Left kidney (tissue), 2 donors: ENCODE data around the gene AAMDC. TPM values are rescaled to one million over a fixed set of nuclear protein-coding genes. Genes with fewer than 3 reads are reported as not detected.
"Not testable (repeated sequence)": the region's sequence is repeated elsewhere in the genome, so short reads cannot be mapped to it uniquely, and the experiment has no call there.

Source experiments
- DNase-seq: peaks from one replicate; pipeline ENCODE4 v3.0.0-alpha.2; 2013
- polyA plus RNA-seq: library from polyadenylated mRNA; unstranded; fragments of 120-200 nt; gene quantifications from one replicate; pipeline ENCODE4 v1.2.1, GENCODE V29; 2013; ENCODE audit not compliant: insufficient read length

AAMDC gene
- polyA plus RNA-seq, 1 donor = 49.3 TPM

GRCh38 chr11:77884186-77884828 is 63.4 kb downstream of the AAMDC start:
- no peak for DNase-seq

DNA sequence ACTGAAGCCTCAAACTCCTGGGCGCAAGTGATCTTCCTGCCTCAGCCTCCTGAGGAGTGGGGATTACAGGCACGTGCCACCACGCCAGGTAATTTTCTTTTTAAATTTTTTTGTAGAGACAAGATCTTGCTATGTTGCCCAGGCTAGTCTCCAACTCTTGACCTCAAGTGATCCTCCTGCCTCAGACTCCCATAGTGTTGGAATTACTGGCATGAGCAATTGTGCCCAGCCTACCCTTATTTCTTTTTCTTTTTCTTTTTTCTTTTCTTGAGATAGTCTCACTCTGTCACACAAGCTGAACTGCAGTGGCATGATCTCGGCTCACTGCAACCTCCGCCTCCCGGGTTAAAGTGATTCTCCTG is 63.9 kb downstream of the AAMDC start:
- DNase-seq = no peak

GRCh38 chr11:77886401-77886800 is 65.5 kb downstream of the AAMDC start:
- DNase-seq = no peak

DNA sequence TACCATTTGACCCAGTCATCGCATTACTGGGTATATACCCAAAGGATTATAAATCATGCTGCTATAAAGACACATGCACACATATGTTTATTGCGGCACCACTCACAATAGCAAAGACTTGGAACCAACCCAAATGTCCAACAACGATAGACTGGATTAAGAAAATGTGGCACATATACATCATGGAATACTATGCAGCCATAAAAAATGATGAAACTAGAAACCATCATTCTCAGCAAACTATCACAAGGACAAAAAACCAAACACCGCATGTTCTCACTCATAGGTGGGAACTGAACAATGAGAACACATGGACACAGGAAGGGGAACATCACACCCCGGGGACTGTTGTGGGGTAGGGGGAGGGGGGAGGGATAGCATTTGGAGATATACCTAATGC is 68.1 kb downstream of the AAMDC start:
- not testable (repeated sequence) for DNase-seq

- DNase-seq = not testable (repeated sequence)
Measured at GRCh38 chr11:77890100-77890614, 69.2 kb downstream of the AAMDC start.

GRCh38 chr11:77890619-77891056 is 69.7 kb downstream of the AAMDC start:
- DNase-seq = not testable (repeated sequence)

DNA sequence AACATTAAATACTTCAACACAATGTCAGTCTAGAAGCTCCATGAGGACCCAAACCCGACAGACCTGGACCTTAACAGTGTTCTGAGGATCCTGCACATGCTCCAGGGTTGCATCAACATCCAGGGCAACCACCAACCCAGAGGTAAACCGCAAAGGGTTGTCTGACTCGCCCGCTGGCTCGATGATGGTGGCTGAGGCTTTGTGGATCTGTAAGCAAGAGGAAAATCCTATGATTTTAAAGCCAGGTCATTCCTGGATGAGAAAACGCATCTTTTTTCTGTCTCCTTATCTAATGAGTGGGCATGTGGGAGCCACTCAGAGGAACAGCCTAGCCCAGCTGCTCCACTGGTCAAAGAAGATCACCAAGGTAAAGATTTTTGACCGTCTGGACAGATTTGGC is 70.3 kb downstream of the AAMDC start:
- DNase-seq = not testable (repeated sequence)

DNA sequence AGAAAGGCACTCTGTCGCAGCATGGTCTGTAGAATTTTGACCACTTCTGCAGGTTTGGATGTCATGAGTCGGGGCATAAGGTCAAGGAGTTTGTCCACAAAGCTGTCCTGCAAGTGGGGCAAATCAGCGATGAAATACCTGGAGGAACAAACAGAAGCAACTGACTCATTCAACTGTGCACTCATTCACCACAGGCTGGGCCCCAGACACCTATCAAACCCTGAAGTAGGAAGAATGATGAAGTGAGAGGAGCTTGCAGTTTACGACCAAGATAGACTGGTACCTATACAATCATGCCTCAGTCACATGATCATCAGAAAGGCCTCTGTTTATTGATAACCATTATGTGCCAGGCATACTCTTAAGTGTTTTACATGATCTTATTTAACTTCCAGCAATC is 70.8 kb downstream of the AAMDC start:
- DNase-seq = not testable (repeated sequence)

DNA sequence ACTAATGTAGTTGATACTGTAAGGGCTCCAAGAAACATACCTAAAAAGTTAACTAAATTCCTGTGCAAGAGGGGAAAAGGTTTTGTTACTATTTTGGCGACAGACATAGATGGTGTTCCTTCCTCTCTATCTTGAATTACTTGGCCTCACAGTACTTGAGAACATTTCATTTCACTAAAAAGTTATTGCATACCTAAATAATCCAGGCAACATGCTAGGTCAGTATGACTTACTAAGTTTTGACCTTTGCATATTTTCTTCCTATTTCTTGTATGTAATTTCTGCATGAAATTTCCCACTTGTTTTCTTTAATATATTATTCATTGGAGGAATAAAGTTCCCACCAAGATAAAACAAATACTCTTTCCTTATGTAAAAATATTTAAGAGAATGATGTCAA is 74.0 kb downstream of the AAMDC start:
- not testable (repeated sequence) for DNase-seq

DNA sequence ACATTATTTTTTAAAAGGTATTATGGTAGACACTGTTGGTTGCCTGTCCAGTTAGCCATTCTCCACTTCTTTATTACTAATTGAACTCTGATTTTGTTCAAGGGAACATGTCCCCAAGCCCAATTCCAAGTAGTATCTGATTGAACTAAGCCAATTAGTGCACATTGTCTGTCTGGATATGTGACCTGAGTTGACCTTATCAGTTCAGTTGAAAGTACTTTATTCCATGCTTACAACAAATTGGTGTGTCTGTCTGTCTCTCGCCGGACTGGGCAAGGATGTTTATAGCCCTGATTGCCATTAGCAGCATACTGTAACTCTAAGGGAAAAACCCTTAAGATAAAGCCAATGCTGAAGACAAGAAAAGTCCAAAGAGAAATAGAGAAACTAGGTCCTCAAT is 87.9 kb downstream of the AAMDC start:
- no peak for DNase-seq

- no peak for DNase-seq
Measured at GRCh38 chr11:77909277-77909676, 88.3 kb downstream of the AAMDC start.

DNA sequence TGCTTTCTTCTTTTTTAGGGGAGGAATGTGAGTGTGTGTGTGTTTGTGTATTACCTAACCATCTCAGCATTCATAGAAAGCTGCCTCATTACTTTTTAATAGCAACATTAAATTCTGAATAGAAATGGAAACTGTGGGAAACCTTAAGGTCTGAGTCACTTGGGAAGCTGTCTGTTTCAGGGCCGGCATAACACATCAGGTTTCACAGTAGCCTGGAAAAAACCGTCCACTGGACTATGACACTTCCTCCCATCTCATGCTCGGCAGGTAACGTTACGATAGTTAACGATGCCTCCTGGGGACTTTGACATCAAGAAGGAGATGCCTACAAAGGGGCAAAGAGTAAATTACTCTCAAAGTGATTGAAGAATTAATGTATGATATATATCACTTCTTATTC is 89.9 kb downstream of the AAMDC start:
- DNase-seq = not testable (repeated sequence)

- DNase-seq = not testable (repeated sequence)
Measured at GRCh38 chr11:77913608-77914306, 92.8 kb downstream of the AAMDC start.

- DNase-seq = peak; percentile 14
Measured at GRCh38 chr11:77914307-77914791, 93.4 kb downstream of the AAMDC start.

GRCh38 chr11:77917713-77918112 is 96.8 kb downstream of the AAMDC start:
- DNase-seq = not testable (repeated sequence)

Other genes with a start within 250 kb of the AAMDC start
- 6.3 TPM for gene AQP11, start 231.2 kb upstream of the AAMDC start, polyA plus RNA-seq
- 204 TPM for gene CLNS1A, start 183.3 kb upstream of the AAMDC start, polyA plus RNA-seq
- gene RSF1, start 422 bp upstream of the AAMDC start, polyA plus RNA-seq = 76.8 TPM
- 53.6 TPM for gene INTS4, start 173.5 kb downstream of the AAMDC start, polyA plus RNA-seq
- 14.1 TPM for gene KCTD14, start 202.1 kb downstream of the AAMDC start, polyA plus RNA-seq
- 0.23 TPM for gene THRSP, start 242.7 kb downstream of the AAMDC start, polyA plus RNA-seq